ENCODE data around the gene KNTC1. TPM values are rescaled to one million over a fixed set of nuclear protein-coding genes. Genes with fewer than 3 reads are reported as not detected.

KNTC1 gene
- total RNA-seq, 1 donor from 2014 or later, result 1.4 TPM

DNA sequence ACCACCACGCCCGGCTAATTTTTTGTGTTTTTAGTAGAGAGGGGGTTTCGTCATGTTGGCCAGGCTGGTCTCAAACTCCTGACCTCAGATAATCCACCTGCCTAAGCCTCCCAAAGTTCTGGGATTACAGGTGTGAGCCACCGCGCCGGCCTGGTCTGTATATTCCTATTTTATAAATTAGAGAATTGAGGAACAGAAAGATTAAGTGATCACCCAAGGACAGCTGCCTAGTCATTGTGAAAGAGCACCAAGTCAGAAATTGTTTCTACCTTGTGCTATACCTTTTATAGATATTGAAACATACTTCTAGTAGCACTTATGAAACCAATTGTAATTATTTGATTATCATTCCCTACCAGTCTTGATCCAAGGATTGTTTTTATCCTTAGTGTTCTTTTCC is 1.9 kb downstream of the KNTC1 start:
- TF ChIP-seq, protein P1, sequence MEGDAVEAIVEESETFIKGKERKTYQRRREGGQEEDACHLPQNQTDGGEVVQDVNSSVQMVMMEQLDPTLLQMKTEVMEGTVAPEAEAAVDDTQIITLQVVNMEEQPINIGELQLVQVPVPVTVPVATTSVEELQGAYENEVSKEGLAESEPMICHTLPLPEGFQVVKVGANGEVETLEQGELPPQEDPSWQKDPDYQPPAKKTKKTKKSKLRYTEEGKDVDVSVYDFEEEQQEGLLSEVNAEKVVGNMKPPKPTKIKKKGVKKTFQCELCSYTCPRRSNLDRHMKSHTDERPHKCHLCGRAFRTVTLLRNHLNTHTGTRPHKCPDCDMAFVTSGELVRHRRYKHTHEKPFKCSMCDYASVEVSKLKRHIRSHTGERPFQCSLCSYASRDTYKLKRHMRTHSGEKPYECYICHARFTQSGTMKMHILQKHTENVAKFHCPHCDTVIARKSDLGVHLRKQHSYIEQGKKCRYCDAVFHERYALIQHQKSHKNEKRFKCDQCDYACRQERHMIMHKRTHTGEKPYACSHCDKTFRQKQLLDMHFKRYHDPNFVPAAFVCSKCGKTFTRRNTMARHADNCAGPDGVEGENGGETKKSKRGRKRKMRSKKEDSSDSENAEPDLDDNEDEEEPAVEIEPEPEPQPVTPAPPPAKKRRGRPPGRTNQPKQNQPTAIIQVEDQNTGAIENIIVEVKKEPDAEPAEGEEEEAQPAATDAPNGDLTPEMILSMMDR (IDR thresholded peaks at IDR 0.05; ENCODE audit: borderline replicate concordance), result no peak
- H3K36me3 ChIP-seq, result peaks cover 8% of the 10 kb centered on the region
- H3K4me1 ChIP-seq, result peaks cover 34% of the 10 kb centered on the region
- H3K27me3 ChIP-seq (ENCODE audit: low read depth), result no peaks in the 10 kb centered on the region
- H3K9me3 ChIP-seq (replicated peaks), result no peaks in the 10 kb centered on the region
- no peak overlapping the region for H3K4me3 ChIP-seq
- no peak overlapping the region for H3K27ac ChIP-seq (replicated peaks)
- DNase-seq, result no peak
- intact Hi-C loops (cut with micrococcal nuclease), result no loop called here

- intact Hi-C loops (cut with micrococcal nuclease), result no loop called here
Observed at GRCh38 chr12:122533856-122534255, 6.8 kb downstream of the KNTC1 start.

DNA sequence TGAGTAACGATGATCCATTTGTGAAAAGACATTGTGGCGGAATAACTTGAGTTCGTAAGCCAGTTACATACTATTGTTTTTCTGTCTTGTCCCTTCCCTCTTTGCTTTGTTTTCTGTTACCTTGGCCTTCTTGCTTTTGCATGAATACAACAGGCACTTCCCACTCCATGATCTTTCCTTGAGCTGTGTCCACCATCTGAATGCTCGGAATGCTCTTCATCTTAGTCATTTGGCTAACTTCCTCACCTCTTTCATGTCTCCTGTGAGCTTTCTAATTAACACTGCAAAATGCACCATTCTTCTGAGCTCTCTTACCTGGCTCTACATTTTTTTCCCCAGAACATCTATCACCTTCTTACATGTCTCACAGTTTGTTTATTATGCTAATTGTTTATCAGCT is 10.0 kb downstream of the KNTC1 start:
- no peak overlapping the region for H3K27ac ChIP-seq (replicated peaks)
- intact Hi-C loops (cut with micrococcal nuclease), result no loop called here

More at GRCh38 chr12:122533856-122534255, 6.8 kb downstream of the KNTC1 start:
- H3K36me3 ChIP-seq, result no peaks in the 10 kb centered on the region
- no peak overlapping the region for H3K4me3 ChIP-seq
- no peaks in the 10 kb centered on the region for H3K9me3 ChIP-seq (replicated peaks)
- no peak overlapping the region for H3K27ac ChIP-seq (replicated peaks)
- no peaks in the 10 kb centered on the region for H3K4me1 ChIP-seq
- DNase-seq, result no peak
- H3K27me3 ChIP-seq (ENCODE audit: low read depth), result no peaks in the 10 kb centered on the region
- TF ChIP-seq, protein P1 (IDR thresholded peaks at IDR 0.05; ENCODE audit: borderline replicate concordance), result no peak

DNA sequence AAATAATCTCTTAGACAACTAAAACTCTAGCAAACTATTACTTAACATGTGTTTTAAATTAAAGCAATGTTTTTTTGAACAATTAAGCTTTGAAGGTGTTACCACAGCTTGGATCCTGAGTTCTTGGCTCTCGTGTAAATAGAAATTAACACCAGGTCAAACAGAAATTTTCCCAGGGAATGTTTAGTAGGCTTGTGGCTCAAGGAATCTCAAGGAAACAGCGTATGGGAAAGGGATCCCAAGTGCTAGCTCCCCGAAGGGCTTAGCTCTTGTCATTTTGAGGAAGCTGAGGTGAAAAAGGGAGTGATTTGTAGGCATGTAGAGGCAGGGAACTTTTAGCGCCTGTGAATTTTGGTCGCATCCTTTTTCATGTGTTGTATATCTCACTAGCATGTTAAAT is 11.4 kb downstream of the KNTC1 start:
- Histone ChIP-seq H3K4me3 (no peak overlapping the region), H3K9me3 (replicated peaks) (no peaks in the 10 kb centered on the region), H3K27ac (replicated peaks) (no peak overlapping the region), H3K36me3 (peaks cover 8% of the 10 kb centered on the region), H3K4me1 (no peaks in the 10 kb centered on the region), H3K27me3 (ENCODE audit: low read depth) (no peaks in the 10 kb centered on the region)
- TF ChIP-seq, protein P1 (IDR thresholded peaks at IDR 0.05; ENCODE audit: borderline replicate concordance), result no peak
- no peak for DNase-seq
- intact Hi-C loops (cut with micrococcal nuclease), result no loop called here

More for the DNA sequence above, 10.0 kb downstream of the KNTC1 start:
- no peaks in the 10 kb centered on the region for H3K27me3 ChIP-seq (ENCODE audit: low read depth)
- no peaks in the 10 kb centered on the region for H3K4me1 ChIP-seq
- TF ChIP-seq, protein P1 (IDR thresholded peaks at IDR 0.05; ENCODE audit: borderline replicate concordance), result no peak
- DNase-seq, result no peak
- no peaks in the 10 kb centered on the region for H3K36me3 ChIP-seq
- H3K9me3 ChIP-seq (replicated peaks), result no peaks in the 10 kb centered on the region
- H3K4me3 ChIP-seq, result no peak overlapping the region

GRCh38 chr12:122544537-122544936 is 17.5 kb downstream of the KNTC1 start:
- peaks cover 12% of the 10 kb centered on the region for H3K36me3 ChIP-seq
- DNase-seq, result no peak
- no peaks in the 10 kb centered on the region for H3K4me1 ChIP-seq
- no peak overlapping the region for H3K4me3 ChIP-seq
- no peaks in the 10 kb centered on the region for H3K27me3 ChIP-seq (ENCODE audit: low read depth)
- no peak overlapping the region for H3K27ac ChIP-seq (replicated peaks)
- intact Hi-C loops (cut with micrococcal nuclease), result no loop called here
- TF ChIP-seq, protein P1 (IDR thresholded peaks at IDR 0.05; ENCODE audit: borderline replicate concordance), result no peak
- no peaks in the 10 kb centered on the region for H3K9me3 ChIP-seq (replicated peaks)

DNA sequence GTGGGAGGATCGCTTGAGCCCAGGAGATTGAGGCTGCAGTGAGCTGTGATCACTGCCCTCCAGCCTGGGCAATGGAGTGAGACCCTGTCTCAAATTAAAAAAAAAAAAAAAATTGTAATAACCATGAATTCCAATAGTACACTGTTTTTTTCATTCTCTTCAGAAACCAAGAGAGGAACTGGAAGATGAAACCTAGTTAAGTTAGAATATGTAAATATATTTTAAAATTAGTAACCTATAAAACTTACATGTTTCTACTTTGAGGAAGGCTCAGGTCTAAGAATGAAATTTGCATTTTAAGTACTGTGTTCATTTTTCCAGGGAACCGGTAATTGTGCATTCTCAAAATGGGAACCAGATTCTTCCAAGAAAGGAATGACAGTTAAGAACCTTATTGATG is 18.8 kb downstream of the KNTC1 start:
- no peaks in the 10 kb centered on the region for H3K27me3 ChIP-seq (ENCODE audit: low read depth)
- peaks cover 12% of the 10 kb centered on the region for H3K36me3 ChIP-seq
- intact Hi-C loops (cut with micrococcal nuclease), result no loop called here

More for the DNA sequence above, 18.8 kb downstream of the KNTC1 start:
- Histone ChIP-seq H3K27ac (replicated peaks) (no peak overlapping the region), H3K4me1 (no peaks in the 10 kb centered on the region), H3K9me3 (replicated peaks) (no peaks in the 10 kb centered on the region), H3K4me3 (no peak overlapping the region)
- no peak for DNase-seq
- TF ChIP-seq, protein P1 (IDR thresholded peaks at IDR 0.05; ENCODE audit: borderline replicate concordance), result no peak
